GM21786 (cell line): ENCODE data around the gene ZNF337.
"Not testable (repeated sequence)": the region's sequence is repeated elsewhere in the genome, so short reads cannot be mapped to it uniquely, and the experiment has no call there.

Experiments used
- ATAC-seq: cut with Tn5 transposase; IDR thresholded peaks from one replicate; pipeline ENCODE4 v1.9.1; 2021; ENCODE audit not compliant: unreplicated experiment

The ZNF337 gene

DNA sequence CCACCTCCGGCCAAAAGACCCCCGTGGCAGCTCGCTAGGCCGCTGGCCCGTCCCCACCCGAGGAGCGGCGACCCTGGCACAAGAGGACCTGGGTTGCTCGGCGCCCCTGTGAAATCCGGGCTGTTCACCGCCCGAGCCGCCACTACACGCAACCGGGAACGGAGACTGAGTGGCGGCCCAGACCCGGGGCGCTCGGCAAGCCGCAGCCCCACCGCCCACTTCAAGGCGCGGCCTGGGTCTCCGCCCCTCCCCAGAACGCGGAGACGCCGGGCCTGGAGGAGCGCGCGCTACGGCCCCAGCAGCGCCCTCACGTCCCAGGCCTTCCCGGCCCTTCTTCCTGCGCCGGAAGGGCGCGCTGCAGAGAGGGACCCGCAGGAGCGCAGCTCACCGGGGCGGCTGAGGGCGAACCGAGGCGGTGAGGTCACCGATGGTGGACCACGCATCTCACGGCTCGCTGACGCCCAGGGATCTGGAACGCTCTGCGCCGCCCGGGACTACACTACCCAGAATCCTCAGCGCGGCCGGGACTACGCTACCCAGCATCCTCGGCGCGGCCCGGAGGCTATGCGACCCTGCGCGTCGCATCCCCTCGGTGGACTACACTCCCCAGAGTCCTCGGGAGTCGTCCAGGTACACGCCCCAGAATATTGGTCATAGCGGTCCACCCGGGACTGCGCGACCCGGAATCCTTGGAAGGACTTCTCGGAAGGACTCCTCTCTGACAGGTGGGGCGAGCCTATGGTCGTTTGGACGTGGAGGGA is at the start of gene ZNF337:
Gene ZNF337, minus strand, starts transcription at position 483 of the 761 bp plus-strand sequence. CDS start 10,436 bp downstream, outside the sequence.
- ATAC-seq, result peak; percentile 94

- ATAC-seq, result no peak
These were observed 49.1 kb upstream of the ZNF337 start for GRCh38 chr20:25745738-25746137.

GRCh38 chr20:25745100-25745499 is 48.4 kb upstream of the ZNF337 start:
- no peak for ATAC-seq

DNA sequence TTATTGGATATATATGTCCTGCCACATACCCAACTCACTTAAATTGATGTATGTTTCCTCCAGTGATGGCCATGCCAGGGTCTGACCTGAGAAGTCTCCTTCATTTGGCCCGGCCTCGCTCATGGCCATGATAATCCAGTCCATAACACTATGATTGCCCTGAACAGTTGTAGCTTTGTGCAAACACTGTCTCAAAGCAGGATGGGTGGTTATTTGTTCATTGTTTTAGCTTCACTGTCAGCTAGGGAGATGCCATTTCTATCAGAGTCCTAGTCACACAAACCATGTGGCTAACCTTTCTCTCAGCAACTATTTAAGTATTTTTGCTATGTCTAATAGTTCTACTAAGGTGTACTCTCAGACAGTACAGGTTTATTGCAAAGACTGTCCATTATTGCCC is 47.6 kb upstream of the ZNF337 start:
- no peak for ATAC-seq

- no peak for ATAC-seq
These were observed 44.4 kb upstream of the ZNF337 start for GRCh38 chr20:25741088-25741487.

DNA sequence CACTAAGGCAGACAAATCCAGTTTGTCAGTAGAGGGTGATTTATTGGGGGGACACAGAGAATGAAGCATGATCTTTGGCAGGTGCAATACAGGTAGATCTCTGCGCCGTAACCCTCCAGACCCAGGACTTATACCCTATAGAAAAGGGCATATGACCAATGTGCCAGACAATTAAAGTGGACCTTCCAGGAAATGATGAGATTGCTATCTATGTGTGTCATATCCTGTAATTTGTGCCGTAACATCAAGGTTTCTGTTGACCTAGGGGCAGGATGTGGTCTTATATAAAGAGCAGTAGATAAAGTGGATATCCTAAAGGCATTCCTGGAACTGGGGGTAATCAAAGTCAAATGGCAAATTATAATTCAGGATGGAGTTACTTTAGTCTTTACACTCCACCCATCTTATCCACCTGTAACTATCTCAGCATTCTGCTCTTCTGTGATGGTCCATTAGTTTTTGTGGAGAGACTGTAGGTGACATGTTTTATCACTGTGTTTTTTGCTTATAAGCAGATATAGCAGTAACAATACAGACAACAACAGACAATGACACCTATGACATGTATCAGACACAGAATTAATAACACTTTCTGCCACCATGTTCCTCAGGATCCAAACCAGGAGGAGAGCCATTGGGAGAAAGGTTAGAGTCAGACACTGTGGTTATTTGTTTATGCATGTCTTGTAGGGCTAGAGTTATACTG is 43.1 kb upstream of the ZNF337 start:
- ATAC-seq, result no peak

GRCh38 chr20:25738198-25738597 is 41.5 kb upstream of the ZNF337 start:
- ATAC-seq, result no peak

DNA sequence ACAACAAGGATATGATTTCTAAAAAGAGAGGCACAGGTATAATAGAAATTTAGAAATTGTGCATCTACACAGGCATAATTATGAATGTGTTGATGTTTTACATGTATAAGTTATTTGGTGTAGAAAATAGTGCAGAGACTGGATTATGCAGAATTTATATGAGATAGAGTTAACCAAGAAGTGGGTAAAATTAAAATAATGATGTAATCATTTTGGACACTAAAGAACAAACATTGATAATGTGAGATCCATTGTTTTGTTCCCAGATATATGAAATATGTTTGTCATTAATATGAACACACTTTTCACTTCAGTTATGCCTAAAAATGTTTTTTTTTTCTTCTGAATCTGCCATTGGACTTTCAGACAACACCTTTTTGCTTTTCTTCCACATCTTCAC is 37.2 kb upstream of the ZNF337 start:
- ATAC-seq, result no peak

GRCh38 chr20:25730862-25731261 is 34.2 kb upstream of the ZNF337 start:
- ATAC-seq, result no peak

- no peak for ATAC-seq
These were observed 29.7 kb upstream of the ZNF337 start for GRCh38 chr20:25726357-25726756.

DNA sequence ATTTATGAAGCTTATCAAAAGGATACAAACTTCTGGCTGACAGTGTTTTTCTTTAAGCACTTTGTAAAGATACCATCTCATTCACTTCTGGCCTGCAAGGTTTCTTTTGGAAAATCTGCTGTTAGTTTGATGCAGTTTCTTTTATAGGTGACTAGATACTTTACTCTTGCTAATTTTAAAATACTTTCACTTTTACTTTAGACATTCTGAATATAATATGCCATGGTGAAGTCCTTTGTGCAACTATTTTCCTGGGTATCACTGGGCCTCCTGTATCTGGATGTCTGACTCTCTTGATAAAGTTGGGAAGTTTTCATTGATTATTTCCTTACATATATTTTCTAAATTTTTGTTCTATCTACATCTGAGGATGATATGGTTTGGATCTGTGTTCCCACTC is 29.0 kb upstream of the ZNF337 start:
- no peak for ATAC-seq

GRCh38 chr20:25723975-25724374 is 27.3 kb upstream of the ZNF337 start:
- ATAC-seq, result no peak

GRCh38 chr20:25720285-25720684 is 23.6 kb upstream of the ZNF337 start:
- ATAC-seq, result no peak

DNA sequence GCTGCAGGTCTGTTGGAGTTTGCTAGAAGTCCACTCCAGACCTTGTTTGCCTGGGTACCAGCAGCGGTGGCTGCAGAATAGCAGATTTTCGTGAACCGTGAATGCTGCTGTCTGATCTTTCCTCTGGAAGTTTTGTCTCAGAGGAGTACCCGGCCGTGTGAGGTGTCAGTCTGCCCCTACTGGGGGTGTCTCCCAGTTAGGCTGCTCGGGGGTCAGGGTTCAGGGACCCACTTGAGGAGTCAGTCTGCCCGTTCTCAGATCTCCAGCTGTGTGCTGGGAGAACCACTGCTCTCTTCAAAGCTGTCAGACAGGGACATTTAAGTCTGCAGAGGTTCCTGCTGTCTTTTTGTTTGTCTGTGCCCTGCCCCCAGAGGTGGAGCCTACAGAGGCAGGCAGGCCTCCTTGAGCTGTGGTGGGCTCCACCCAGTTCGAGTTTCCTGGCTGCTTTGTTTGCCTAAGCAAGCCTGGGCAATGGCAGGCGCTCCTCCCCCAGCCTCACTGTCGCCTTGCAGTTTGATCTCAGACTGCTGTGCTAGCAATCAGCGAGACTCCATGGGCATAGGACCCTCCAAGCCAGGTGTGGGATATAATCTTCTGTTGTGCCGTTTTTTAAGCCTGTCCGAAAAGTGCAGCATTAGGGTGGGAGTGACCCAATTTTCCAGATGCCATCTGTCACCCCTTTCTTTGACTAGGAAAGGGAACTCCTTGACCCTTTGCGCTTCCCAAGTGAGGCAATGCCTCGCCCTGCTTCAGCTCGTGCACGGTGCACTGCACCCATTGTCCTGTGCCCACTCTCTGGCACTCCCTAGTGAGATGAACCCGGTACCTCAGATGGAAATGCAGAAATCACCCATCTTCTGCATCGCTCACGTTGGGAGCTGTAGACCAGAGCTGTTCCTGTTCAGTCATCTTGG is 22.5 kb upstream of the ZNF337 start:
- not testable (repeated sequence) for ATAC-seq

- ATAC-seq, result no peak
These were observed 11.0 kb upstream of the ZNF337 start for GRCh38 chr20:25707695-25708094.

GRCh38 chr20:25706793-25707192 is 10.1 kb upstream of the ZNF337 start:
- ATAC-seq, result peak; percentile 47

- ATAC-seq, result no peak
These were observed 9.2 kb upstream of the ZNF337 start for GRCh38 chr20:25705830-25706351.

- ATAC-seq, result not testable (repeated sequence)
These were observed 7.7 kb upstream of the ZNF337 start for GRCh38 chr20:25704303-25704702.

- ATAC-seq, result not testable (repeated sequence)
These were observed 4.2 kb upstream of the ZNF337 start for GRCh38 chr20:25700835-25701234.

GRCh38 chr20:25699914-25700313 is 3.3 kb upstream of the ZNF337 start:
- no peak for ATAC-seq

- ATAC-seq, result no peak
These were observed 436 bp upstream of the ZNF337 start for GRCh38 chr20:25697132-25697446.
